H9 (cell line): Measurements from ENCODE around the gene AMBRA1. TPM values are rescaled to one million over a fixed set of nuclear protein-coding genes. Genes with fewer than 3 reads are reported as not detected.

Source experiments
- DNase-seq: peaks from one replicate; pipeline ENCODE4 v3.0.0-alpha.2; 2017
- H2AFZ ChIP-seq: one replicate; pipeline ENCODE4 v1.6.1; 2013; ENCODE audit warnings: mild to moderate bottlenecking, low read length, control low read depth, moderate library complexity
- H2AK5ac ChIP-seq: 2 replicates; pipeline ENCODE4 v1.6.1; 2013; ENCODE audit warnings: low read length, control low read depth, mixed read lengths; ENCODE audit not compliant: insufficient read length
- H2BK120ac ChIP-seq: one replicate; pipeline ENCODE4 v1.6.1; 2013; ENCODE audit warnings: low read depth, mild to moderate bottlenecking, low read length, control low read depth, inconsistent platforms; ENCODE audit not compliant: poor library complexity, severe bottlenecking
- H2BK12ac ChIP-seq: 2 replicates; pipeline ENCODE4 v1.6.1; 2013; ENCODE audit warnings: low read length, control low read depth, mixed read lengths, low read depth; ENCODE audit not compliant: insufficient read length
- H2BK15ac ChIP-seq: 2 replicates; pipeline ENCODE4 v1.6.1; 2013; ENCODE audit warnings: low read depth, low read length, control low read depth
- H2BK20ac ChIP-seq: one replicate; pipeline ENCODE4 v1.6.1; 2013; ENCODE audit warnings: low read depth, mild to moderate bottlenecking, low read length, control low read depth, inconsistent platforms; ENCODE audit not compliant: poor library complexity, severe bottlenecking
- H2BK5ac ChIP-seq: 2 replicates; pipeline ENCODE4 v1.6.1; 2013; ENCODE audit warnings: low read length, control low read depth, mixed read lengths; ENCODE audit not compliant: insufficient read length
- H3K14ac ChIP-seq: 2 replicates; pipeline ENCODE4 v1.6.1; 2013; ENCODE audit warnings: low read length, control low read depth; ENCODE audit not compliant: insufficient read depth
- H3K18ac ChIP-seq: 2 replicates; pipeline ENCODE4 v1.6.1; 2013; ENCODE audit warnings: low read depth, mild to moderate bottlenecking, mixed read lengths, low read length, control low read depth; ENCODE audit not compliant: insufficient read length
- H3K23ac ChIP-seq: 2 replicates; pipeline ENCODE4 v1.6.1; 2013; ENCODE audit warnings: low read length, control low read depth, mixed read lengths, low read depth; ENCODE audit not compliant: insufficient read length
- H3K23me2 ChIP-seq: 2 replicates; pipeline ENCODE4 v1.6.1; 2013; ENCODE audit warnings: low read depth, mild to moderate bottlenecking, mixed read lengths, low read length, control low read depth; ENCODE audit not compliant: insufficient read length, poor library complexity, severe bottlenecking
- H3K27ac ChIP-seq: 2 replicates; pipeline ENCODE4 v1.5.1; 2013; ENCODE audit warnings: low read length, control low read depth, mixed read lengths, low read depth; ENCODE audit not compliant: insufficient read length
- H3K27me3 ChIP-seq: 2 replicates; pipeline ENCODE4 v1.6.1; 2013; ENCODE audit warnings: low read length, control low read depth, inconsistent platforms; ENCODE audit not compliant: insufficient read depth
- H3K4ac ChIP-seq: 2 replicates; pipeline ENCODE4 v1.6.1; 2013; ENCODE audit warnings: low read depth, mild to moderate bottlenecking, control low read depth, inconsistent platforms, low read length, moderate library complexity
- H3K4me1 ChIP-seq: 2 replicates; pipeline ENCODE4 v1.6.1; 2013; ENCODE audit warnings: low read length, control low read depth, inconsistent platforms; ENCODE audit not compliant: insufficient read depth
- H3K4me2 ChIP-seq: 2 replicates; pipeline ENCODE4 v1.6.1; 2013; ENCODE audit warnings: low read length, control low read depth, mixed read lengths; ENCODE audit not compliant: insufficient read length, insufficient read depth
- H3K56ac ChIP-seq: 2 replicates; pipeline ENCODE4 v1.6.1; 2013; ENCODE audit warnings: low read depth, mild to moderate bottlenecking, mixed read lengths, low read length, control low read depth; ENCODE audit not compliant: insufficient read length
- H3K79me1 ChIP-seq: 2 replicates; pipeline ENCODE4 v1.6.1; 2013; ENCODE audit warnings: low read depth, mild to moderate bottlenecking, moderate library complexity, low read length, control low read depth, inconsistent platforms; ENCODE audit not compliant: insufficient read depth, poor library complexity, severe bottlenecking
- H3K79me2 ChIP-seq: 2 replicates; pipeline ENCODE4 v1.6.1; 2013; ENCODE audit warnings: low read length, control low read depth, inconsistent platforms; ENCODE audit not compliant: insufficient read depth
- H3K9ac ChIP-seq: 2 replicates; pipeline ENCODE4 v1.6.1; 2013; ENCODE audit warnings: low read length, control low read depth, mixed read lengths; ENCODE audit not compliant: insufficient read length; ENCODE audit errors: extremely low read depth
- H3K9me3 ChIP-seq: one replicate; pipeline ENCODE4 v1.6.1; 2013; ENCODE audit warnings: low read depth, low read length, inconsistent platforms; ENCODE audit not compliant: control insufficient read depth
- H3T11ph ChIP-seq: one replicate; pipeline ENCODE4 v1.6.1; 2013; ENCODE audit warnings: mild to moderate bottlenecking, low read length, control low read depth, inconsistent platforms
- H4K20me1 ChIP-seq: one replicate; pipeline ENCODE4 v1.6.1; 2013; ENCODE audit not compliant: control insufficient read depth, insufficient read length, insufficient read depth
- H4K5ac ChIP-seq: 2 replicates; pipeline ENCODE4 v1.6.1; 2013; ENCODE audit warnings: low read depth, mild to moderate bottlenecking, mixed read lengths, low read length, control low read depth; ENCODE audit not compliant: insufficient read length
- H4K8ac ChIP-seq: replicated peaks from 2 replicates; pipeline ENCODE4 v1.6.1; 2013; ENCODE audit warnings: low read length, control low read depth, mixed read lengths, low read depth; ENCODE audit not compliant: insufficient read length
- H4K91ac ChIP-seq: 2 replicates; pipeline ENCODE4 v1.6.1; 2013; ENCODE audit warnings: low read depth, mild to moderate bottlenecking, moderate library complexity, mixed read lengths, low read length, control low read depth; ENCODE audit not compliant: insufficient read length
- H3K27ac Mint-ChIP-seq, 3 experiments: 2 replicates in 2 of 3; 3 replicates in 1 of 3; pipeline ENCODE4 v1.8.0; 2020 to 2021; ENCODE audit warnings: mixed read lengths in 3 of 3, mild to moderate bottlenecking in 1 of 3, moderate library complexity in 1 of 3
- H3K27me3 Mint-ChIP-seq: 2 replicates; pipeline ENCODE4 v1.8.0; 2021; ENCODE audit warnings: low read depth, mild to moderate bottlenecking, moderate library complexity, mixed read lengths
- H3K36me3 Mint-ChIP-seq, 3 experiments: 2 replicates in 2 of 3; 3 replicates in 1 of 3; pipeline ENCODE4 v1.8.0; 2020 to 2021; ENCODE audit warnings: low read depth in 3 of 3, mixed read lengths in 3 of 3; ENCODE audit not compliant: insufficient read depth in 1 of 3
- H3K4me1 Mint-ChIP-seq, 2 experiments: 2 replicates each; pipeline ENCODE4 v1.8.0; 2020; ENCODE audit warnings: mixed read lengths in 2 of 2
- H3K4me3 Mint-ChIP-seq, 2 experiments: 2 replicates in 1 of 2; 3 replicates in 1 of 2; pipeline ENCODE4 v1.8.0; 2020 to 2021; ENCODE audit warnings: mild to moderate bottlenecking in 2 of 2, mixed read lengths in 2 of 2, moderate library complexity in 1 of 2
- H3K9me3 Mint-ChIP-seq, 2 experiments: 2 replicates in 1 of 2; 3 replicates in 1 of 2; pipeline ENCODE4 v1.8.0; 2020; ENCODE audit warnings: mild to moderate bottlenecking in 2 of 2, mixed read lengths in 2 of 2, moderate library complexity in 1 of 2
- CTCF ChIP-seq: fragments of 200-600 bp; sonication (generic); conservative IDR thresholded peaks from 3 replicates; pipeline ENCODE4 v1.8.0; 2021; ENCODE audit warnings: antibody characterized with exemption, mild to moderate bottlenecking
- WGBS: extraction: QIAGEN DNeasy Blood & Tissue Kit; methylation state at CpG from one replicate; pipeline ENCODE4 v1.1.7; 2013; ENCODE audit warnings: missing lambda C conversion rate, low lambda C conversion rate, mixed read lengths; ENCODE audit not compliant: insufficient read length; ENCODE audit errors: extremely low coverage; 5-methylcytosine and 5-hydroxymethylcytosine counted together
- total RNA-seq: library from RNA; stranded (reverse); gene quantifications from 2 replicates; pipeline ENCODE4 v1.2.1, GENCODE V29; 2021

The AMBRA1 gene
- total RNA-seq, 1 experiment from 2014 or later, result 37.5 TPM

- Histone ChIP-seq H3K4me2 (no peak overlapping the region), H3K9me3 (no peaks in the 10 kb centered on the region), H2BK15ac (no peak overlapping the region), H3T11ph (no peak overlapping the region), H2BK20ac (no peak overlapping the region), H3K27ac (no peak overlapping the region), H4K91ac (no peak overlapping the region), H4K5ac (no peak overlapping the region), H3K79me1 (no peaks in the 10 kb centered on the region), H3K27me3 (no peaks in the 10 kb centered on the region), H2AK5ac (no peak overlapping the region), H3K18ac (no peak overlapping the region), H3K4me1 (no peaks in the 10 kb centered on the region), H3K4ac (no peak overlapping the region), H3K23ac (no peak overlapping the region), H2BK12ac (no peak overlapping the region), H3K9ac (no peak overlapping the region), H3K56ac (no peak overlapping the region), H4K20me1 (no peaks in the 10 kb centered on the region), H3K23me2 (no peaks in the 10 kb centered on the region), H3K79me2 (no peaks in the 10 kb centered on the region), H3K14ac (no peak overlapping the region), H2BK5ac (no peak overlapping the region), H4K8ac (no peak overlapping the region), H2AFZ (no peak overlapping the region), H2BK120ac (no peak overlapping the region)
- Mint-ChIP-seq H3K27ac (peak overlapping the region in 1 of 3 experiments; percentile 90; a peak in 2 of 7 replicates), H3K4me3 (no peak overlapping the region), H3K4me1 (no peaks in the 10 kb centered on the region), H3K27me3 (no peaks in the 10 kb centered on the region), H3K36me3 (peaks cover 6 to 43% (median 15%) of the 10 kb centered on the region in 3 experiments), H3K9me3 (no peaks in the 10 kb centered on the region)
- WGBS, result no CpG with 5 or more reads among the region's 6 CpGs
- no peak for DNase-seq
- no peak for TF ChIP-seq CTCF
These were observed 190.6 kb downstream of the AMBRA1 start for GRCh38 chr11:46402957-46403902.
